ENCODE results near the gene TOGARAM1.

The TOGARAM1 gene

DNA sequence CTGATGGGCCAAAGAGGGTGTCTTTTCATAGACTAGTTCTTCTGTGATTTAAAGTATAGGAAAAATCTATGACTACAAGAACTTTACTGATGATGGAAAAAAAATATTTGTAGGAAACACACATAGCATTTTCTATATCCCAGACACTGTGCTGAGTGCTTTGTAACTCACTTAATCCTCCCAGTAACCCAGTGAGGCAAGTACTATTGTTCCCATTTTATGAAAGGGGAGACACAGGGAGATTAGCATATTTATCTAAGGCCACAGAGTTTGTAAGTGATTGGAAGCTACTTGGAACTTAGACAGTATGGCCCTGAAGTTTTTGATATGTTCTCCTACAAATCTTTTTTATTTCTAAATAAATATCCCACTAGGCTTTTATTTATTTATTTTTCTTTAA lies 141.8 kb downstream of the TOGARAM1 start:
- no peak for DNase-seq (ENCODE audit: low spot score)
- TF ChIP-seq, protein P1, sequence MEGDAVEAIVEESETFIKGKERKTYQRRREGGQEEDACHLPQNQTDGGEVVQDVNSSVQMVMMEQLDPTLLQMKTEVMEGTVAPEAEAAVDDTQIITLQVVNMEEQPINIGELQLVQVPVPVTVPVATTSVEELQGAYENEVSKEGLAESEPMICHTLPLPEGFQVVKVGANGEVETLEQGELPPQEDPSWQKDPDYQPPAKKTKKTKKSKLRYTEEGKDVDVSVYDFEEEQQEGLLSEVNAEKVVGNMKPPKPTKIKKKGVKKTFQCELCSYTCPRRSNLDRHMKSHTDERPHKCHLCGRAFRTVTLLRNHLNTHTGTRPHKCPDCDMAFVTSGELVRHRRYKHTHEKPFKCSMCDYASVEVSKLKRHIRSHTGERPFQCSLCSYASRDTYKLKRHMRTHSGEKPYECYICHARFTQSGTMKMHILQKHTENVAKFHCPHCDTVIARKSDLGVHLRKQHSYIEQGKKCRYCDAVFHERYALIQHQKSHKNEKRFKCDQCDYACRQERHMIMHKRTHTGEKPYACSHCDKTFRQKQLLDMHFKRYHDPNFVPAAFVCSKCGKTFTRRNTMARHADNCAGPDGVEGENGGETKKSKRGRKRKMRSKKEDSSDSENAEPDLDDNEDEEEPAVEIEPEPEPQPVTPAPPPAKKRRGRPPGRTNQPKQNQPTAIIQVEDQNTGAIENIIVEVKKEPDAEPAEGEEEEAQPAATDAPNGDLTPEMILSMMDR (IDR thresholded peaks at IDR 0.05; ENCODE audit: extremely low read depth, missing control alignments), result no peak

DNA sequence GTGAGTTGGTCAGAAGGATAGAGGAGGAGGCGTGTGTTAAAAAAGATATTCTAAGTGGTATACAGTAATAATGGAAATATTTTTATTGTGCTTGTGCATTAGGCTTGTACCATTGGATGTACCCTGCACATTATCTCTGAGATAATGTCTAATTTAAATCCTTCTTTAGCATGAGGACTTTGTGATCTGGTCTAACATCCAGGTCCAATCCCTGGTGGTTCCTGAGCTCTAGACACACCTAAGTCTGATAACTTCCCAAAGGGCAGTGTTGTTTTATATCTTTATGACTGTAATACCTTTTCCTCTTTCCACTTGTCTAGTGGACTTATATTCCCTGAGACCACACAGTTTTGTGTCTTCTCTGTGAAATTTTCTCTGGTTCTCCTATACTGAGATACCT lies 142.6 kb downstream of the TOGARAM1 start:
- no peak for DNase-seq (ENCODE audit: low spot score)
- TF ChIP-seq, protein P1 (IDR thresholded peaks at IDR 0.05; ENCODE audit: extremely low read depth, missing control alignments), result no peak

DNA sequence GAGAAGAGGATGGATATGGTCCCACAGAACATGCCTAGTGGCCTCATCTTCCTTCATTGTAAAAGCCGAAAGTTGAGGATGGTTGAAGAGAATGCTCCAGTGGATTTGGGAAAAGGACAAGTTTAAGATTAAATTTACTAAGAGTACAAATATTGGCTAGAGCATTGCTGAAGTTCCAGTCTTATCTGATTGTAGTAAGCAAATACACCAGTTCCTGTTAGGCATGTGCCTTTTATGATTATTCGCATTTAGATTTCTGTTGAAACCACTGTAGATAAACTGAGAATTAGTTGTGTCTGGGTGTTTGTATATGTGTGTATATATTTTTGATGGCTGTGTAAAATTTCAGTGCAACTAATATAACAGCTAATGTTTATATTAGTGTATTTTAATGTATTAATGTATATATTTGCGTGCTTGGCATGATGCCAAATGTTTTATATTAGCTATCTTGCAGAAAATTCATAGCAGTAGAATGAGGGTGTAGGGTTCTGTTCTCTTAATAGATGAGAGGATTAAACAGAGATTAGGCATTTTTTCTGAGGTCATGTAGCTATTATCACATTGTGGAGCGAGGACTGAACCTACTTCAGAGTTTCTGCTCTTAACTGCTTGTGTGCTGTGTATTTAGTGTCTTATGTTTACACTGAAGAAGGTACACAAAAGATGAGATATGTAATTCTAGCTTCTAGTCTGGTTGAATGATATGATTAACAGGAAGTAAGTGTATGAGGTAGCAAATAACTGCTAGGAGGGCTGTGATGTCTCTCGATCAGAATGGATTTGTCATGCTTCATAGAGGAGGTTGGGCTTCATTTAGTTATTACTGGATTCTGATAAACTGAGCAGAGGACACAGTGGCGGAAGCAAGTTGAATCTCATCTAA lies 151.1 kb downstream of the TOGARAM1 start:
- TF ChIP-seq, protein P1 (IDR thresholded peaks at IDR 0.05; ENCODE audit: extremely low read depth, missing control alignments), result no peak
- DNase-seq (ENCODE audit: low spot score), result no peak

DNA sequence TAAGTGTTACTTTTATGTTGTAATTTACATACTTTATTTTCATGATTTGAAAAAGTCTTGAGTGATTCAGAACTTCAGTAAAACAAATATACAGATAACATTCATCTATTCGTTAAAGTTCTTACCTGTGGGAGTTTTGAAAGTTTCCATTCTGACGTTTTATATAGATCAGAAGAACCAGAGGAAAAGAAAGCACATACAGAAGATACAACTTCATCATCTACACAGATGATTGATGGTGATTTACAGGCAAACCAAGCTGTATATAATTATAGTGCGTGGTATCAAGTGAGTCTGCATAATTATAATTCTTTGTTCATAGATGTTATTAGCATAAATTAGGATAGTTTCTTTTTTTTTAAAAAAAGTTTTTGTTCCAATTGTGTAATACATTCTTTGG lies 152.3 kb downstream of the TOGARAM1 start:
- no peak for DNase-seq (ENCODE audit: low spot score)
- TF ChIP-seq, protein P1 (IDR thresholded peaks at IDR 0.05; ENCODE audit: extremely low read depth, missing control alignments), result no peak

DNA sequence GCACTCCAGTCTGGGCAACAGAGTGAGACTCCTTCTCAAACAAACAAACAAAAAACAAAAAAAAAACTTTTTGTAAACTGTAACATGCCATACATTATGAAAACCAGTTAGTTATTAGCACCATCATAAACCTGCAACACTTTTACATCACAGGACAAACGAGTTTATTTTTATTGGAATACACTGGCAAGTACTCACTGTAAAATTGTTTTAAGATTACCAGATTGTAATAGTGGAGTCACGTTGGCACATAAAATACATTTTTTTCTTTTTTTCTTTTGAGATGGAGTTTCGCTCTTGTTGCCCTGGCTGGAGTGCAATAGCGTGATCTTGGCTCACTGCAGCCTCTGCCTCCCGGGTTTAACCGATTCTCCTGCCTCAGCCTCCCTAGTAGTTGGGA lies 156.6 kb downstream of the TOGARAM1 start:
- TF ChIP-seq, protein P1 (IDR thresholded peaks at IDR 0.05; ENCODE audit: extremely low read depth, missing control alignments), result no peak
- no peak for DNase-seq (ENCODE audit: low spot score)

DNA sequence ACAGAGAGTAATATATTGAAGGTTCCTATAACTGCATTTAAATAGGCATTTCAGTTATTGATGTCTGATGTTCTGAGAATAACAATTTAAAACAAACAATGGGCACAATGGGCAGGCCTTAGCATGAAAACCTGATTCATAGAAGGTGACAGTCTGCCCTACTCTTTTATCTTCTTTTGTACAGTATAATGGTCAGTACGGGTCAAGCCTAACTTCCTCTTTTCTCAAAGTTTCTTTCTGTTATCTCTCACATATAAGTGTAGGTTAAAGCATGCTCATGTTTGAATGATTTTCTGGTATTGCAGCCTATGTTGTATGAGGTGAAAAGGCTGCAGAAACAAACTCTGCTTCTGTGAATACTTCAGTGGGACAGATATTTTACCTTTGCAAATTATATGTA lies 158.1 kb downstream of the TOGARAM1 start:
- TF ChIP-seq, protein P1 (IDR thresholded peaks at IDR 0.05; ENCODE audit: extremely low read depth, missing control alignments), result no peak
- DNase-seq (ENCODE audit: low spot score), result no peak

DNA sequence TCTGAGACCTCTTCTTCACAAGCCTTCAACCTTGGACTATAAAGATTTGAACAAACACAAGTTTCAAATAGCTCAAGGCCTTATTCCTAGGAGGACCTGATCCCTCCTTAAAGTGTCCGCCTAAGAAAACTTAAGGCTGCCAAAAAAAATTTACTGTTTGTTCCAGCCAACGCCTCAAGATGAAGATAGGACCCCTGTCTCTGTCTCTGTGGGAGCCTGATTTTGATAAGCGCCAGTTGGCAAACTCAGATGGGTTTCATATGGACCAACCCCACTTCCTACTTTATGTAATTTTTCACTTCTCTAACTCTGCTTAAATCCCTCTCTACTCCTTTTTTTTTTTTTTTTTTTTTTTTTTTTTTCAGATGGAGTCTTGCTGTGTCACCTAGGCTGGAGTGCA lies 161.3 kb downstream of the TOGARAM1 start:
- DNase-seq (ENCODE audit: low spot score), result no peak
- TF ChIP-seq, protein P1 (IDR thresholded peaks at IDR 0.05; ENCODE audit: extremely low read depth, missing control alignments), result no peak
